GM18505 (cell line): ENCODE measurements around the gene ZNF511.

Experiments used
- ATAC-seq: cut with Tn5 transposase; IDR thresholded peaks from one replicate; pipeline ENCODE4 v1.9.1; 2021; ENCODE audit not compliant: unreplicated experiment
- POLR2A ChIP-seq: IDR thresholded peaks from 4 replicates; pipeline ENCODE4 v1.6.1; 2011; ENCODE audit warnings: borderline replicate concordance; ENCODE audit not compliant: insufficient read depth, insufficient read length; ENCODE audit errors: extremely low read depth

ZNF511 gene

GRCh38 chr10:133335246-133336117 lies 26.8 kb downstream of the ZNF511 start:
- no peak for ATAC-seq

DNA sequence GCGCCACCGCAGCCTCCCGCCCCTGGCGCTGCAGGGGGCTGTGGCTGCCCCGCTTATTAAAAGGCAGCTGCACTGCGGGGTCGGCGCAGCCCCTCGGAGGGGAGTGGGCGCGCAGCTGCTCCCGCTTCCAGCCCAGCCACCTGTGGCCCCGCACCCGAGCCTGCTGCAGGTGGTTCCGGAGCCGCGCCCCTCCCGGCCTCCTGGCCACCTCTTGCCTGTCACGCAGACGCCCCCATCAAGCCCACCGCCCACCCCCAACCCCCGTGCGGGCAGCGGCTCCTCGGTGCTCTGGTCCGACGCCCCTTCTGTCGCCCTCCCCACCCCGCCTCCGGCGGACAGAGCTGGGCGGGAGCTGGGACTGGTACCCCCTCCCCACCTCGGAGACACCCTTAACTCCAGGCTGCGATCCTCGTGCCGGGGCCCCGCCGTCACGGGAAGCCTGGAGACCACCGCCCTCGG lies 27.4 kb downstream of the ZNF511 start:
- ATAC-seq = no peak
- TF ChIP-seq POLR2A = no peak

More at GRCh38 chr10:133335246-133336117, 26.8 kb downstream of the ZNF511 start:
- TF ChIP-seq POLR2A = no peak

GRCh38 chr10:133336577-133337369 lies 28.1 kb downstream of the ZNF511 start, which contains the start of gene CALY:
TSS of gene CALY (minus strand) at chr10:133336896. CDS start at chr10:133328989, 7,907 bp downstream.
- ATAC-seq = no peak
- TF ChIP-seq POLR2A = no peak

DNA sequence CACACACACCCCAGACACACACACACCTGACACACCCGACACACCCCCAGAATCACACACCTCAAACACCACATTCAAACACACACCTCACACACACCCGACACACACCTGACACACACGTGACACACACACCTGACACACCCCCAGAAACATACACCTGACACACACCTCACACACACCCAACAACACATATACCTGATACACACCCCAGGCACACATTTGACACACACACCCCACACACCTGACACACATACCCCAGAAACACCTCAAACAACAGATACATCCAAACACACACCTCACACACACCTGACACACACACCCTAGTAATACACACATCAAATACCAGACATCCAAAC lies 28.6 kb downstream of the ZNF511 start:
- ATAC-seq = no peak
- TF ChIP-seq POLR2A = no peak

DNA sequence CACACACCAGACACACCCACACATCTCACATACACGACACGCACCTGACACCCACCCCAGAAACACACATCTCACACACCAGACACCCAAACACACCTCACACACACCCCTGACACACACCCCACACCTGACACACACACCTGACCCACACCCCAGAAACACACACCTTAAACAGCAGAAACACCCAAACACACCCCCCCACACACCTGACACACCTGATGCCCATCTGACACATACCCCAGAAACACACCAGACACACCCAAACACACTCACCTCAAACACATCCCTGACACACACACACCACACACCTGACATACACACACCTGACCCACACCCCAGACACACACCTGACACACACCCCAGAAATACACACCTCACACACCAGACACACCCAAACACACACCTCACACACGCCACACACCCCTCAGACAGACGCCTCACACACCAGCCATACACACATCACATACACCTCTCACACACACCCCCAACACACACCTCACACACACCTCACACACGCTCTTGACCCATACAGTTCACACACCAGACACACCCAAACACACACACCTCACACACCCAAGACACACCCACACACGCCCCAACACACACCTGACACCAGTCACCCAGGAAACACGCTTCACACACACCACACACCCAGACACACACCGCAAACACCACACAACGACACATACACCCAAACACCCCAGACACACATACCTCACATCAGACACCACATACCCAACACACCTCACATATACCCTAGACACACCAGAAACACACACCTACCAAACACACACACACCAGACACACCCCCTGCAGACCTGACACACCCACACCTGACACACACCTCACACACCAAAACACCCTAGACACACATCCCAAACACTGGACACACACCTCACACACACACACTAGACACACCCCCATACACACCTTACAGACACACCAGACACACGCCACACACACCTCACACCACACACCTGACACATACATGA lies 29.7 kb downstream of the ZNF511 start:
- no peak for ATAC-seq
- TF ChIP-seq POLR2A = no peak

DNA sequence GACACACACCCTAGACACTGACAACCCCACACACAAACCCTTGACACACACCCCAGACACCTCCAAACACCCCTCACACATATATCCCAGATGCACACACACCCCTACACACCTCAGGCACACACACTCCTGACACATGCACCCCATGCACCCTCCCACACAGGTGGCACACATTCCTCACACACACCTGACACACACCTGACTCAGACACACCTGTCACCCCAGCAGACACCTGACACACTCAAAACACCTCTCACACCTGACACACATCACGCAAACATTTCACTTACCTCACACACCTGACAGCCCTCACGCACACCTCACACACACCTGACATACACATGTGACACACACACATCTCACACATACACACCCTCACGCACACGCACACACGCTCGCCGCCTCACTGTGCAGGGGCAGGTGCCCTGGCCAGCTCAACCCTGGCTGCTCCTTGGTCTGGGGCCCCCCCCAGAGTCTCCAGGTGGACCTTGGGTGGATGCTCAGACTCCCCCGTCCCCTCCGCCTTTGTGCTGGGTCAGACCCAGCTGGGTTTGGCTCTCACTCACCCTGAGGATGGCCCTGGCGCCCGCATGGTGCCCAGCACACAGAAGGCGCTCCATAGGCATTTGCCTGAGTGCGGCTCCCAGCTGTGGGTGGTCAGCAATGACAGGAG lies 31.1 kb downstream of the ZNF511 start:
- ATAC-seq = no peak
- no peak for TF ChIP-seq POLR2A

- ATAC-seq = no peak
- no peak for TF ChIP-seq POLR2A
Observed at GRCh38 chr10:133341983-133342382, 33.3 kb downstream of the ZNF511 start.

GRCh38 chr10:133342942-133343341 lies 34.2 kb downstream of the ZNF511 start:
- TF ChIP-seq POLR2A = no peak
- ATAC-seq = no peak

- no peak for ATAC-seq
- no peak for TF ChIP-seq POLR2A
Observed at GRCh38 chr10:133343558-133343957, 34.8 kb downstream of the ZNF511 start.

GRCh38 chr10:133344236-133344635 lies 35.5 kb downstream of the ZNF511 start:
- no peak for ATAC-seq
- TF ChIP-seq POLR2A = no peak

- no peak for TF ChIP-seq POLR2A
- no peak for ATAC-seq
Observed at GRCh38 chr10:133346413-133346812, 37.7 kb downstream of the ZNF511 start.
